Astrocyte (in vitro differentiated cells and primary cell): ENCODE results near the gene EIF3L.

Experiments used
- CTCF ChIP-seq: IDR thresholded peaks from 2 replicates; pipeline ENCODE4 v1.5.1; 2011; ENCODE audit warnings: low read depth, mild to moderate bottlenecking, inconsistent platforms, low read length, moderate library complexity; ENCODE audit not compliant: insufficient read depth
- EZH2 ChIP-seq: IDR thresholded peaks from 2 replicates; pipeline ENCODE4 v1.6.1; 2012; ENCODE audit warnings: mild to moderate bottlenecking, low read length, inconsistent platforms; ENCODE audit not compliant: insufficient read depth

- no peak for TF ChIP-seq CTCF
- no peak for TF ChIP-seq EZH2
These were observed 55.6 kb downstream of the EIF3L start for GRCh38 chr22:37904572-37905533.
